HepG2 (cell line): ENCODE measurements around the gene ZKSCAN1. TPM values are rescaled to one million over a fixed set of nuclear protein-coding genes. Genes with fewer than 3 reads are reported as not detected.

Source experiments
- ADNP ChIP-seq: sonication (generic); formaldehyde crosslinking; IDR thresholded peaks from 2 replicates; pipeline ENCODE4 v1.4.0; 2020; ENCODE audit warnings: missing genetic modification reagents
- BCL6 ChIP-seq: IDR thresholded peaks from 2 replicates; pipeline ENCODE4 v1.6.1; 2016; ENCODE audit warnings: missing genetic modification reagents, missing compliant biosample characterization
- CBX5 ChIP-seq: sonication (generic); formaldehyde crosslinking; IDR thresholded peaks from 2 replicates; pipeline ENCODE4 v1.4.0; 2020; ENCODE audit warnings: missing genetic modification reagents, borderline replicate concordance
- CENPX ChIP-seq: sonication (generic); formaldehyde crosslinking; IDR thresholded peaks from 2 replicates; pipeline ENCODE4 v1.9.0; 2021; ENCODE audit warnings: mild to moderate bottlenecking, missing genetic modification reagents, moderate library complexity
- HMG20B ChIP-seq: conservative IDR thresholded peaks from 2 replicates; pipeline ENCODE4 v1.6.1; 2016; ENCODE audit warnings: missing genetic modification reagents, missing compliant biosample characterization
- SIN3B ChIP-seq: fragments of 150-350 bp; IDR thresholded peaks from 2 replicates; pipeline ENCODE4 v1.6.1; 2014; ENCODE audit warnings: low read length
- SMARCE1 ChIP-seq: fragments of 450-650 bp; IDR thresholded peaks from 2 replicates; pipeline ENCODE4 v1.6.1; 2017; ENCODE audit warnings: borderline replicate concordance
- SMC3 ChIP-seq: IDR thresholded peaks from 2 replicates; pipeline ENCODE4 v1.6.1; 2011; ENCODE audit warnings: low read length, improper control_type of control experiment
- SNAPC4 ChIP-seq: sonication (generic); formaldehyde crosslinking; IDR thresholded peaks from 2 replicates; pipeline ENCODE4 v1.4.0; 2020; ENCODE audit warnings: mild to moderate bottlenecking, missing genetic modification reagents
- YEATS2 ChIP-seq: sonication (generic); formaldehyde crosslinking; IDR thresholded peaks from 2 replicates; pipeline ENCODE4 v1.4.0; 2020; ENCODE audit warnings: missing genetic modification reagents, borderline replicate concordance
- YEATS4 ChIP-seq: sonication (generic); formaldehyde crosslinking; IDR thresholded peaks from 2 replicates; pipeline ENCODE4 v1.4.0; 2020; ENCODE audit warnings: missing genetic modification reagents, borderline replicate concordance
- ZFYVE20 ChIP-seq: sonication (generic); formaldehyde crosslinking; IDR thresholded peaks from 2 replicates; pipeline ENCODE4 v1.8.0; 2023; ENCODE audit warnings: low read depth, mild to moderate bottlenecking, moderate library complexity, missing genetic modification reagents, borderline replicate concordance
- ZNF235 ChIP-seq: sonication (generic); formaldehyde crosslinking; IDR thresholded peaks from 2 replicates; pipeline ENCODE4 v1.8.1; 2023; ENCODE audit warnings: mild to moderate bottlenecking, missing genetic modification reagents, borderline replicate concordance
- ZNF251 ChIP-seq: sonication (generic); formaldehyde crosslinking; IDR thresholded peaks from 2 replicates; pipeline ENCODE4 v1.9.0; 2021; ENCODE audit warnings: mild to moderate bottlenecking, missing genetic modification reagents
- ZNF343 ChIP-seq: sonication (generic); formaldehyde crosslinking; IDR thresholded peaks from 2 replicates; pipeline ENCODE4 v1.4.0; 2020; ENCODE audit warnings: mild to moderate bottlenecking, missing genetic modification reagents
- ZNF740 ChIP-seq: sonication (generic); formaldehyde crosslinking; IDR thresholded peaks from 2 replicates; pipeline ENCODE4 v1.4.0; 2020; ENCODE audit warnings: missing genetic modification reagents
- polyA plus RNA-seq, 8 experiments: library from polyadenylated mRNA; depleted of rRNA in 3 of 8; stranded (reverse) in 7 of 8; unstranded in 1 of 8; fragments of >200 nt; fragmentation: Illumina TruSeq in 4 of 8; extraction: Trizol in 4 of 8; gene quantifications; 2 replicates each; pipeline versions ENCODE4 v1.2.1 to v1.2.3, GENCODE V29; 2011 to 2016; ENCODE audit warnings: low read depth in 4 of 8, missing spikeins in 1 of 8, mixed read lengths in 1 of 8; ENCODE audit not compliant: insufficient read depth in 1 of 8
- total RNA-seq, 5 experiments: library from RNA; depleted of rRNA; stranded (reverse); fragments of >200 nt; fragmentation: Illumina TruSeq; extraction: Trizol; gene quantifications; 2 replicates each; pipeline ENCODE4 v1.2.3, GENCODE V29; 2016; ENCODE audit warnings: low read depth in 1 of 5
- TF ChIP-seq, protein P1 (sequence below): sonication (generic); IDR thresholded peaks from 2 replicates; pipeline ENCODE4 v1.6.1; 2016; ENCODE audit warnings: low read depth, borderline replicate concordance
- TF ChIP-seq, protein P2 (sequence below): sonication (generic); formaldehyde crosslinking; conservative IDR thresholded peaks from 2 replicates; pipeline ENCODE4 v1.8.0; 2022; ENCODE audit warnings: missing genetic modification reagents
- TF ChIP-seq, protein P3 (sequence below): sonication (generic); formaldehyde crosslinking; IDR thresholded peaks from 2 replicates; pipeline ENCODE4 v1.4.0; 2020; ENCODE audit warnings: missing genetic modification reagents

ZKSCAN1 gene
- total and polyA plus RNA-seq, 2 of the 13 experiments (the other 11 are each of a cell fraction or from before 2014, with no cell fraction given) = 46.4 to 60.6 TPM

DNA sequence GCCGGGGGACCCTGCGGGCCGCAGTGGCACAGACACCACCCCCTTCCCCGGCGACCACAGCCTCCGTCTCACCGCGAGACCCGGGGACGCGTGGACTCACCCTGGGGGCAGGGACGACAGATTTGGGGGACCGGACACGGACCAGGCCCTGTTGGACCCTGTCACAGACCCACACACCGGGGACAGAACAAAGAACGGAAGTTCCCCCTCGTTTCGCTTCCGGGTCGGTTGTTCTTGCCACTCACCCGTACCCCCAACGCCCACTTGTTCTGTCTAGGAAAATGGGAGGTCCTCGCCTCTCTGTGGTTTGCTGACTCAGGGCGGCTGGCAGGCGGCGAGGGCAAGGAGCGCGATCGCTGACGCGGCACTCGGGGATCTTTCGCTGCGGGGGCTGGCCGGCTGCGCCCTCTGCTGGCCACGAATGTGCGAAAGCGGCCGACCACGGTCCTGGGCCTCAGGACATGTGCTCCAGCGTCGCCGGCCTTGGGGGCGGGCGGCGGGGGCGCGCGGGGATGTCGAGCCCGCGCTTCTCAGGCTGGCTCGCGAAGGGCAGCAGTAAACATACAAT lies 66.2 kb downstream of the ZKSCAN1 start, which contains the start of gene ZNF3 (continued):
- TF ChIP-seq, protein P1, sequence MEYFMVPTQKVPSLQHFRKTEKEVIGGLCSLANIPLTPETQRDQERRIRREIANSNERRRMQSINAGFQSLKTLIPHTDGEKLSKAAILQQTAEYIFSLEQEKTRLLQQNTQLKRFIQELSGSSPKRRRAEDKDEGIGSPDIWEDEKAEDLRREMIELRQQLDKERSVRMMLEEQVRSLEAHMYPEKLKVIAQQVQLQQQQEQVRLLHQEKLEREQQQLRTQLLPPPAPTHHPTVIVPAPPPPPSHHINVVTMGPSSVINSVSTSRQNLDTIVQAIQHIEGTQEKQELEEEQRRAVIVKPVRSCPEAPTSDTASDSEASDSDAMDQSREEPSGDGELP = peak; percentile 69; the same call in 1 of the 2 replicates
- TF ChIP-seq SMARCE1 = no peak
- TF ChIP-seq YEATS2 (CRISPR knock-in tag) = peak; percentile 95; the same call in 1 of the 2 replicates
- peak; percentile 99 for TF ChIP-seq BCL6 (CRISPR knock-in tag)
- TF ChIP-seq YEATS4 (CRISPR knock-in tag) = peak; percentile 95
- peak; percentile 95; the same call in 1 of the 2 replicates for TF ChIP-seq CBX5 (CRISPR knock-in tag)
- 0 out of 2 replicates have a peak, but pooled peaks have one; percentile 31 for TF ChIP-seq ZFYVE20
- TF ChIP-seq ZNF251 = no peak
- 0 out of 2 replicates have a peak, but pooled peaks have one; percentile 30 for TF ChIP-seq ZNF740 (CRISPR knock-in tag)
- TF ChIP-seq, protein P2, sequence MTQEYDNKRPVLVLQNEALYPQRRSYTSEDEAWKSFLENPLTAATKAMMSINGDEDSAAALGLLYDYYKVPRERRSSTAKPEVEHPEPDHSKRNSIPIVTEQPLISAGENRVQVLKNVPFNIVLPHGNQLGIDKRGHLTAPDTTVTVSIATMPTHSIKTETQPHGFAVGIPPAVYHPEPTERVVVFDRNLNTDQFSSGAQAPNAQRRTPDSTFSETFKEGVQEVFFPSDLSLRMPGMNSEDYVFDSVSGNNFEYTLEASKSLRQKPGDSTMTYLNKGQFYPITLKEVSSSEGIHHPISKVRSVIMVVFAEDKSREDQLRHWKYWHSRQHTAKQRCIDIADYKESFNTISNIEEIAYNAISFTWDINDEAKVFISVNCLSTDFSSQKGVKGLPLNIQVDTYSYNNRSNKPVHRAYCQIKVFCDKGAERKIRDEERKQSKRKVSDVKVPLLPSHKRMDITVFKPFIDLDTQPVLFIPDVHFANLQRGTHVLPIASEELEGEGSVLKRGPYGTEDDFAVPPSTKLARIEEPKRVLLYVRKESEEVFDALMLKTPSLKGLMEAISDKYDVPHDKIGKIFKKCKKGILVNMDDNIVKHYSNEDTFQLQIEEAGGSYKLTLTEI = no peak
- TF ChIP-seq, protein P3, sequence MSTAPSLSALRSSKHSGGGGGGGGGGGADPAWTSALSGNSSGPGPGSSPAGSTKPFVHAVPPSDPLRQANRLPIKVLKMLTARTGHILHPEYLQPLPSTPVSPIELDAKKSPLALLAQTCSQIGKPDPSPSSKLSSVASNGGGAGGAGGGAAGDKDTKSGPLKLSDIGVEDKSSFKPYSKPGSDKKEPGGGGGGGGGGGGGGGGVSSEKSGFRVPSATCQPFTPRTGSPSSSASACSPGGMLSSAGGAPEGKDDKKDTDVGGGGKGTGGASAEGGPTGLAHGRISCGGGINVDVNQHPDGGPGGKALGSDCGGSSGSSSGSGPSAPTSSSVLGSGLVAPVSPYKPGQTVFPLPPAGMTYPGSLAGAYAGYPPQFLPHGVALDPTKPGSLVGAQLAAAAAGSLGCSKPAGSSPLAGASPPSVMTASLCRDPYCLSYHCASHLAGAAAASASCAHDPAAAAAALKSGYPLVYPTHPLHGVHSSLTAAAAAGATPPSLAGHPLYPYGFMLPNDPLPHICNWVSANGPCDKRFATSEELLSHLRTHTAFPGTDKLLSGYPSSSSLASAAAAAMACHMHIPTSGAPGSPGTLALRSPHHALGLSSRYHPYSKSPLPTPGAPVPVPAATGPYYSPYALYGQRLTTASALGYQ (CRISPR knock-in tag) = no peak
- no peak for TF ChIP-seq ADNP
- peak; percentile 63; the same call in 1 of the 2 replicates for TF ChIP-seq HMG20B (CRISPR knock-in tag)
- TF ChIP-seq CENPX (CRISPR knock-in tag) = no peak
- TF ChIP-seq ZNF235 (CRISPR knock-in tag) = peak; percentile 94; the same call in 1 of the 2 replicates
- TF ChIP-seq ZNF343 (CRISPR knock-in tag) = no peak
- TF ChIP-seq SNAPC4 (CRISPR knock-in tag) = peak; percentile 90; the same call in 1 of the 2 replicates
- peak; percentile 13; the same call in 1 of the 2 replicates for TF ChIP-seq SMC3
- peak; percentile 76 for TF ChIP-seq SIN3B
